HCT116 (cell line): ENCODE results near the gene SMYD3. TPM values are rescaled to one million over a fixed set of nuclear protein-coding genes. Genes with fewer than 3 reads are reported as not detected.

Experiments used
- ATAC-seq: fragments of 200-7000 bp; cut with Tn5 transposase; 2 replicates; pipeline ENCODE4 v1.9.1; 2020; ENCODE audit warnings: mild to moderate bottlenecking, moderate library complexity
- BruUV-seq: library from RNA; stranded (reverse); fragments of 400-500 nt; replicated peaks from 2 replicates; lab custom pipeline; 2021; lab: Mats Ljungman, UMichigan
- CTCF ChIA-PET: fragments of 300-600 bp; sonication (Branson Sonifier 250); formaldehyde crosslinking; loops from one replicate; lab custom pipeline; 2021; ENCODE audit warnings: antibody characterized with exemption; lab: Charles Lee
- POLR2A ChIA-PET: fragments of 300-600, 350-600 bp; sonication (Branson Sonifier 250); formaldehyde crosslinking; loops from one replicate; lab custom pipeline; 2021; ENCODE audit warnings: antibody characterized with exemption; lab: Charles Lee
- RAD21 ChIA-PET, 2 experiments: fragments of 300-600 bp; sonication (Branson Sonifier 250); formaldehyde crosslinking; loops; one replicate each; lab custom pipeline; 2023; ENCODE audit warnings: low total read pairs in 2 of 2; ENCODE audit not compliant: uncharacterized antibody in 2 of 2, unreplicated experiment in 2 of 2, low non-redundant PET in 1 of 2; lab: Charles Lee
- DNase-seq: peaks from one replicate; pipeline ENCODE4 v3.0.0-alpha.2; 2010; ENCODE audit warnings: low read depth, low spot score
- H2AFZ ChIP-seq: fragments of 200-600 bp; shearing (Covaris generic), sonication (generic); 2 replicates; pipeline ENCODE4 v1.6.1; 2017; ENCODE audit warnings: low read depth, mixed run types, mixed read lengths, antibody characterized with exemption, low read length; ENCODE audit not compliant: poor library complexity, severe bottlenecking
- H3K27ac ChIP-seq: 2 replicates; pipeline ENCODE4 v1.5.1; 2012; ENCODE audit warnings: low read depth, low read length
- H3K27me3 ChIP-seq: fragments of 200-600 bp; sonication (generic); 2 replicates; pipeline ENCODE4 v1.6.1; 2016; ENCODE audit warnings: mixed run types, low read length, mixed read lengths; ENCODE audit not compliant: insufficient read depth
- H3K36me3 ChIP-seq, 2 experiments: fragments of 200-500 bp in 1 of 2; fragments of 200-600 bp in 1 of 2; sonication (Bioruptor generic) in 1 of 2; sonication (generic) in 1 of 2; 2 replicates each; pipeline versions ENCODE4 v1.5.1 to v1.6.1; 2014 to 2016; ENCODE audit warnings: low read length in 2 of 2, inconsistent platforms in 1 of 2, mixed read lengths in 1 of 2, mixed run types in 1 of 2; ENCODE audit not compliant: insufficient read depth in 2 of 2, control insufficient read depth in 1 of 2
- H3K4me1 ChIP-seq, 2 experiments: fragments of 200-600 bp in 1 of 2; sonication (generic) in 1 of 2; 2 replicates each; pipeline versions ENCODE4 v1.5.1 to v1.6.1; 2012 to 2017; ENCODE audit warnings: low read length in 2 of 2, inconsistent platforms in 1 of 2, mild to moderate bottlenecking in 1 of 2, mixed read lengths in 1 of 2, mixed run types in 1 of 2, moderate library complexity in 1 of 2; ENCODE audit not compliant: insufficient read depth in 2 of 2, control insufficient read depth in 1 of 2
- H3K4me2 ChIP-seq: fragments of 200-600 bp; sonication (generic); 2 replicates; pipeline ENCODE4 v1.6.1; 2017; ENCODE audit warnings: mixed run types, low read length, mixed read lengths
- H3K4me3 ChIP-seq, 2 experiments: fragments of 200-600 bp in 1 of 2; sonication (generic) in 1 of 2; replicated peaks in 1 of 2; 2 replicates each; pipeline ENCODE4 v1.5.1; 2011 to 2016; ENCODE audit warnings: low read length in 2 of 2, control low read depth in 1 of 2, low read depth in 1 of 2, mild to moderate bottlenecking in 1 of 2, mixed read lengths in 1 of 2, mixed run types in 1 of 2
- H3K79me2 ChIP-seq: fragments of 200-600 bp; sonication (generic); 2 replicates; pipeline ENCODE4 v1.6.1; 2017; ENCODE audit warnings: mild to moderate bottlenecking, mixed run types, low read length, moderate library complexity, mixed read lengths; ENCODE audit not compliant: insufficient read depth
- H3K9ac ChIP-seq: fragments of 200-600 bp; sonication (generic); 2 replicates; pipeline ENCODE4 v1.6.1; 2016; ENCODE audit warnings: low read length, mixed read lengths
- H3K9me2 ChIP-seq: fragments of 200-600 bp; sonication (generic), shearing (Covaris generic); 2 replicates; pipeline ENCODE4 v1.6.1; 2017; ENCODE audit warnings: mixed run types, mild to moderate bottlenecking, moderate library complexity; ENCODE audit not compliant: insufficient read depth
- H3K9me3 ChIP-seq, 2 experiments: fragments of 200-500 bp in 1 of 2; fragments of 200-600 bp in 1 of 2; sonication (Bioruptor generic) in 1 of 2; sonication (generic) in 1 of 2; 2 replicates each; pipeline ENCODE4 v1.6.1; 2014 to 2017; ENCODE audit warnings: low read length in 2 of 2, mixed read lengths in 2 of 2, inconsistent platforms in 1 of 2, low read depth in 1 of 2, mild to moderate bottlenecking in 1 of 2, mixed run types in 1 of 2, moderate library complexity in 1 of 2; ENCODE audit not compliant: control insufficient read depth in 1 of 2, insufficient read depth in 1 of 2
- H4K20me1 ChIP-seq: fragments of 200-600 bp; sonication (generic), shearing (Covaris generic); 2 replicates; pipeline ENCODE4 v1.6.1; 2017; ENCODE audit warnings: mixed run types, mild to moderate bottlenecking, moderate library complexity; ENCODE audit not compliant: insufficient read depth
- CEBPB ChIP-seq: IDR thresholded peaks from 2 replicates; pipeline ENCODE4 v1.6.1; 2012; ENCODE audit warnings: low read depth
- EGR1 ChIP-seq: IDR thresholded peaks from 2 replicates; pipeline ENCODE4 v1.6.1; 2012; ENCODE audit warnings: low read depth
- EZH2phosphoT487 ChIP-seq: fragments of 200-600 bp; IDR thresholded peaks from 2 replicates; pipeline ENCODE4 v1.6.1; 2018; ENCODE audit warnings: antibody characterized with exemption, borderline replicate concordance
- JUND ChIP-seq: IDR thresholded peaks from 2 replicates; pipeline ENCODE4 v1.6.1; 2012
- POLR2AphosphoS5 ChIP-seq: IDR thresholded peaks from 2 replicates; pipeline ENCODE4 v1.6.1; 2011; ENCODE audit warnings: mild to moderate bottlenecking, low read depth, low read length, moderate library complexity
- SP1 ChIP-seq: IDR thresholded peaks from 2 replicates; pipeline ENCODE4 v1.6.1; 2012; ENCODE audit warnings: low read depth
- TCF7L2 ChIP-seq: IDR thresholded peaks from 2 replicates; pipeline ENCODE4 v1.7.0; 2011; ENCODE audit warnings: borderline replicate concordance, inconsistent platforms; ENCODE audit not compliant: insufficient read depth, insufficient read length; ENCODE audit errors: extremely low read depth
- ZFX ChIP-seq: fragments of 450-650 bp; IDR thresholded peaks from 2 replicates; pipeline ENCODE4 v1.6.1; 2017
- intact Hi-C: fragments of 100-400 bp; cut with micrococcal nuclease; formaldehyde crosslinking; loops from 2 replicates; pipeline ENCODE4 v1.10.0; 2022
- total RNA-seq: library from RNA; stranded (reverse); gene quantifications from one replicate; pipeline ENCODE4 v1.2.1, GENCODE V29; 2021; ENCODE audit not compliant: unreplicated experiment

Gene SMYD3
- total RNA-seq, 1 experiment from 2014 or later: 33.6 TPM

DNA sequence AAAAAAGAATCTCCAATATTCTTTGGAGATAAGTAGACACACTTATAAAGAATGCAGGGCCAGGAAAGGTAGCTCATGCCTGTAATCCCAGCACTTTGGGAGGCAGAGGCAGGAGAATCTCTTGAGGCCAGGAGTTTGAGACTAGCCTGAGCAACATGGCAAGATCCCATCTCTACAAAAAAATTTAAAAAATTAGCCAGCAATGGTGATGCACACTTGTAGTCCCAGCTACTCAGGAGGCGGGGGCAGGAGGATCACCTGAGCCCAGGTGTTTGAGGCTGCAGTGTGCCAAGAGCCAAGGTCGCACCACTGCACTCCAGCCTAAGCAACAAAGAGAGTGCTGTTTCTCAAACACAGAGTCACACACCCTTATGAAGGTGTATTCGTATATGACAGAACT, 385.0 kb downstream of the SMYD3 start:
- Histone ChIP-seq H3K27me3 (no peaks in the 10 kb centered on the region), H3K79me2 (no peaks in the 10 kb centered on the region), H3K9ac (no peak overlapping the region), H3K9me2 (no peaks in the 10 kb centered on the region), H4K20me1 (no peaks in the 10 kb centered on the region), H3K9me3 (no peaks in the 10 kb centered on the region), H3K4me3 (no peak overlapping the region), H3K36me3 (no peaks in the 10 kb centered on the region), H2AFZ (no peak overlapping the region), H3K4me2 (no peak overlapping the region), H3K27ac (no peak overlapping the region), H3K4me1 (no peaks in the 10 kb centered on the region)
- BruUV-seq: no TSS peak
- no peak for DNase-seq
- RAD21 ChIA-PET: no interaction called here
- POLR2A ChIA-PET: no interaction called here
- ATAC-seq: no peak
- CTCF ChIA-PET: no interaction called here
- intact Hi-C loops: no loop called here
- TF ChIP-seq SP1 (no peak), EGR1 (no peak), CEBPB (no peak), ZFX (no peak), POLR2AphosphoS5 (no peak), TCF7L2 (no peak)
- TF ChIP-seq, all 23 proteins: peak for 0

GRCh38 chr1:246121533-246121932, 385.5 kb downstream of the SMYD3 start:
- Histone ChIP-seq H3K27me3 (no peaks in the 10 kb centered on the region), H3K4me2 (no peak overlapping the region), H3K9me3 (no peaks in the 10 kb centered on the region), H4K20me1 (no peaks in the 10 kb centered on the region), H3K4me1 (no peaks in the 10 kb centered on the region), H3K9me2 (no peaks in the 10 kb centered on the region), H3K27ac (no peak overlapping the region), H3K36me3 (no peaks in the 10 kb centered on the region)
- ChIA-PET RAD21 (no interaction called here), POLR2A (no interaction called here)
- ATAC-seq: no peak
- intact Hi-C loops: no loop called here
- no TSS peak for BruUV-seq
- no peak for TF ChIP-seq EZH2phosphoT487
- TF ChIP-seq JUND: 0 out of 2 replicates have a peak, but pooled peaks have one; percentile 7
- TF ChIP-seq, all 23 proteins: peak for 1
- Histone ChIP-seq H3K4me3 (no peak overlapping the region), H2AFZ (no peak overlapping the region), H3K9ac (no peak overlapping the region), H3K79me2 (no peaks in the 10 kb centered on the region)
- no peak for DNase-seq
- CTCF ChIA-PET: no interaction called here
